Measurements from ENCODE around the gene GNAQ.
"Not testable (repeated sequence)": the region's sequence is repeated elsewhere in the genome, so short reads cannot be mapped to it uniquely, and the experiment has no call there.

The GNAQ gene

GRCh38 chr9:77697238-77697984, 334.2 kb downstream of the GNAQ start:
- no peak overlapping the region for H2AFZ ChIP-seq
- H3K4me1 ChIP-seq: no peaks in the 10 kb centered on the region
- no peaks in the 10 kb centered on the region for H3K36me3 ChIP-seq (ENCODE audit: control insufficient read depth, insufficient read depth, low read length)
- no peaks in the 10 kb centered on the region for H3K79me2 ChIP-seq
- TF ChIP-seq CTCF (IDR thresholded peaks at IDR 0.05): no peak
- H3K27ac ChIP-seq: no peak overlapping the region
- H3K27me3 ChIP-seq (ENCODE audit: control insufficient read depth, insufficient read depth, low read length): no peaks in the 10 kb centered on the region
- no peak overlapping the region for H3K9ac ChIP-seq
- H3K4me2 ChIP-seq (ENCODE audit: low read length): no peak overlapping the region
- no peaks in the 10 kb centered on the region for H3K9me3 ChIP-seq (ENCODE audit: control insufficient read depth, low read length)
- no peak overlapping the region for H3K4me3 ChIP-seq (ENCODE audit: low read depth, low read length)

- H3K36me3 ChIP-seq (ENCODE audit: control insufficient read depth, insufficient read depth, low read length); H3K79me2 ChIP-seq; H2AFZ ChIP-seq; H3K9ac ChIP-seq; H3K4me1 ChIP-seq; H3K4me3 ChIP-seq (ENCODE audit: low read depth, low read length); H3K4me2 ChIP-seq (ENCODE audit: low read length); H3K27ac ChIP-seq; H3K27me3 ChIP-seq (ENCODE audit: control insufficient read depth, insufficient read depth, low read length); H3K9me3 ChIP-seq (ENCODE audit: control insufficient read depth, low read length): not testable (repeated sequence)
Observed at GRCh38 chr9:77690723-77691122, 340.9 kb downstream of the GNAQ start.

- H3K4me2 ChIP-seq (ENCODE audit: low read length); H3K4me1 ChIP-seq; H3K27me3 ChIP-seq (ENCODE audit: control insufficient read depth, insufficient read depth, low read length); H3K9ac ChIP-seq; H3K27ac ChIP-seq; H3K4me3 ChIP-seq (ENCODE audit: low read depth, low read length); H3K79me2 ChIP-seq; H2AFZ ChIP-seq; H3K36me3 ChIP-seq (ENCODE audit: control insufficient read depth, insufficient read depth, low read length); H3K9me3 ChIP-seq (ENCODE audit: control insufficient read depth, low read length): not testable (repeated sequence)
Observed at GRCh38 chr9:77690119-77690518, 341.5 kb downstream of the GNAQ start.

- not testable (repeated sequence) for H3K4me1 ChIP-seq; H3K27me3 ChIP-seq (ENCODE audit: control insufficient read depth, insufficient read depth, low read length)
Observed at GRCh38 chr9:77687737-77688136, 343.9 kb downstream of the GNAQ start.

GRCh38 chr9:77680581-77680980, 351.0 kb downstream of the GNAQ start:
- no peak overlapping the region for H3K27ac ChIP-seq
- no peaks in the 10 kb centered on the region for H3K27me3 ChIP-seq (ENCODE audit: control insufficient read depth, insufficient read depth, low read length)
- H3K9ac ChIP-seq: no peak overlapping the region
- no peaks in the 10 kb centered on the region for H3K4me1 ChIP-seq
- H3K4me2 ChIP-seq (ENCODE audit: low read length): no peak overlapping the region
- no peak overlapping the region for H2AFZ ChIP-seq
- no peaks in the 10 kb centered on the region for H3K79me2 ChIP-seq
- H3K9me3 ChIP-seq (ENCODE audit: control insufficient read depth, low read length): no peaks in the 10 kb centered on the region
- H3K4me3 ChIP-seq (ENCODE audit: low read depth, low read length): no peak overlapping the region
- H3K36me3 ChIP-seq (ENCODE audit: control insufficient read depth, insufficient read depth, low read length): no peaks in the 10 kb centered on the region
- TF ChIP-seq CTCF (IDR thresholded peaks at IDR 0.05): no peak

More at GRCh38 chr9:77687737-77688136, 343.9 kb downstream of the GNAQ start:
- H2AFZ ChIP-seq; H3K9me3 ChIP-seq (ENCODE audit: control insufficient read depth, low read length); H3K79me2 ChIP-seq; H3K9ac ChIP-seq; H3K27ac ChIP-seq; H3K36me3 ChIP-seq (ENCODE audit: control insufficient read depth, insufficient read depth, low read length); H3K4me3 ChIP-seq (ENCODE audit: low read depth, low read length); H3K4me2 ChIP-seq (ENCODE audit: low read length): not testable (repeated sequence)

- Histone ChIP-seq H3K9me3 (ENCODE audit: control insufficient read depth, low read length) (no peaks in the 10 kb centered on the region), H3K9ac (no peak overlapping the region), H3K4me1 (no peaks in the 10 kb centered on the region), H2AFZ (no peak overlapping the region), H3K36me3 (ENCODE audit: control insufficient read depth, insufficient read depth, low read length) (no peaks in the 10 kb centered on the region), H3K27ac (no peak overlapping the region), H3K79me2 (no peaks in the 10 kb centered on the region), H3K27me3 (ENCODE audit: control insufficient read depth, insufficient read depth, low read length) (no peaks in the 10 kb centered on the region), H3K4me3 (ENCODE audit: low read depth, low read length) (no peak overlapping the region), H3K4me2 (ENCODE audit: low read length) (no peak overlapping the region)
- TF ChIP-seq CTCF (IDR thresholded peaks at IDR 0.05): no peak
Observed at GRCh38 chr9:77679661-77680368, 351.8 kb downstream of the GNAQ start.
